ENCODE measurements around the gene TRIB2.

TRIB2 gene

GRCh38 chr2:12701786-12702167, 15.0 kb upstream of the TRIB2 start:
- no peak for DNase-seq

- no peak for DNase-seq
These were observed 14.3 kb upstream of the TRIB2 start for GRCh38 chr2:12702168-12703121.

GRCh38 chr2:12704378-12704777, 12.4 kb upstream of the TRIB2 start:
- DNase-seq: no peak

GRCh38 chr2:12705230-12705629, 11.5 kb upstream of the TRIB2 start:
- DNase-seq: no peak

- DNase-seq: no peak
These were observed 11.0 kb upstream of the TRIB2 start for GRCh38 chr2:12705742-12706141.

- no peak for DNase-seq
These were observed 8.1 kb upstream of the TRIB2 start for GRCh38 chr2:12708508-12709206.

GRCh38 chr2:12709207-12709522, 7.6 kb upstream of the TRIB2 start:
- peak; percentile 31 to 75 for DNase-seq

- DNase-seq: peak; percentile 10 to 39
These were observed 6.4 kb upstream of the TRIB2 start for GRCh38 chr2:12710301-12710700.

- DNase-seq: no peak
These were observed 5.4 kb upstream of the TRIB2 start for GRCh38 chr2:12711339-12711738.

GRCh38 chr2:12712881-12713280, 3.9 kb upstream of the TRIB2 start:
- DNase-seq: no peak

GRCh38 chr2:12714391-12715221, 2.1 kb upstream of the TRIB2 start:
- DNase-seq: peak in 1 of 2 donors; percentile 56

- DNase-seq: no peak
These were observed 1.3 kb upstream of the TRIB2 start for GRCh38 chr2:12715258-12716031.

GRCh38 chr2:12716032-12716281, 779 bp upstream of the TRIB2 start:
- DNase-seq: peak; percentile 82 to 88

- DNase-seq: peak; percentile 57 to 76
These were observed 667 bp downstream of the TRIB2 start for GRCh38 chr2:12717191-12718014.

GRCh38 chr2:12718015-12718671, 1.4 kb downstream of the TRIB2 start:
- DNase-seq: peak in 1 of 2 donors; percentile 41

- DNase-seq: peak in 1 of 2 donors; percentile 32
These were observed 2.1 kb downstream of the TRIB2 start for GRCh38 chr2:12718711-12719399.

- no peak for DNase-seq
These were observed 2.9 kb downstream of the TRIB2 start for GRCh38 chr2:12719400-12720277.

- DNase-seq: no peak
These were observed 3.5 kb downstream of the TRIB2 start for GRCh38 chr2:12720278-12720620.

- no peak for DNase-seq
These were observed 4.1 kb downstream of the TRIB2 start for GRCh38 chr2:12720754-12721378.

Data from CD4-positive, alpha-beta T cell treated with Interferon alpha-2 for 1 hour (primary cell).